ENCODE measurements around the gene VPS16. TPM values are rescaled to one million over a fixed set of nuclear protein-coding genes. Genes with fewer than 3 reads are reported as not detected.

VPS16 gene
- total and polyA plus RNA-seq, 2 of the 13 experiments (the other 11 are each of a cell fraction or from before 2014, with no cell fraction given), result 34.2 to 35.4 TPM

DNA sequence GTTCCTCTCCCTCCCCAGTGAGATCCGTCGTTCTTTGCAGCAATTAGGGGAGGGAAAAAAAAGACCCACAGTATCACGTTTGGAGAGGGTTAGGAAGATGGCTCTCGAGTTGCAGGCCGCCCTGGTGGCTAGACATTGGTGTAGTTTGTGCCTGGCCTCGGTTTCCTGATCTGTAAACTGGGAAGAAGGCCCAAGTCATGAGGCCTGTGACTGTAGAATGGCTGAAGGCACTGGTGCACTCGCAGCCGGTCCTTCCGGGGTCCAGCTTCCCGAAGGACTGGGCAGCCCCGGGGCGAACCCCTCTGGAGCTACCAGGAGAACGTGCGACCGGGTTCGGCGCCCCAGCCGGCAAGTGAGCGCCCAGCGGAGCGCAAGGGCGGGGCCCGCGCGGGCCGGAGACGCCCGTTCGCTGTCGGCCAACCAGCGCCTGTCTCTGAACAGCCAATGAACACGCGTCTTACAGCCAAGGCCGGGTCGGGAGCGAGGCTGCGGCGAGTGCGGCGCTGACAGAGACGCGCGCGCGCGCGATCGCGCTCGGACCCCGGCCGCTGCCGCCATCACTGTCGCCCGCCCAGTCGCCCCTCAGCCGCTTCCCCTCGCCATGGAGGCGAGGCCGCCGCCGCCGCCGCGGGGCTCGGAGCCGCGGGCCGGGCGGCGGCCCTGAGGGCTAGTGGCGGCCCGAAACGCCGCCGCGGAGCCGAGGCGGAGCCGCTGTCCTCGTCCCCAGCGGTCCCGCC is 32.6 kb downstream of the VPS16 start, which contains the start of gene PTPRA (continued):
- TF ChIP-seq, protein P1, sequence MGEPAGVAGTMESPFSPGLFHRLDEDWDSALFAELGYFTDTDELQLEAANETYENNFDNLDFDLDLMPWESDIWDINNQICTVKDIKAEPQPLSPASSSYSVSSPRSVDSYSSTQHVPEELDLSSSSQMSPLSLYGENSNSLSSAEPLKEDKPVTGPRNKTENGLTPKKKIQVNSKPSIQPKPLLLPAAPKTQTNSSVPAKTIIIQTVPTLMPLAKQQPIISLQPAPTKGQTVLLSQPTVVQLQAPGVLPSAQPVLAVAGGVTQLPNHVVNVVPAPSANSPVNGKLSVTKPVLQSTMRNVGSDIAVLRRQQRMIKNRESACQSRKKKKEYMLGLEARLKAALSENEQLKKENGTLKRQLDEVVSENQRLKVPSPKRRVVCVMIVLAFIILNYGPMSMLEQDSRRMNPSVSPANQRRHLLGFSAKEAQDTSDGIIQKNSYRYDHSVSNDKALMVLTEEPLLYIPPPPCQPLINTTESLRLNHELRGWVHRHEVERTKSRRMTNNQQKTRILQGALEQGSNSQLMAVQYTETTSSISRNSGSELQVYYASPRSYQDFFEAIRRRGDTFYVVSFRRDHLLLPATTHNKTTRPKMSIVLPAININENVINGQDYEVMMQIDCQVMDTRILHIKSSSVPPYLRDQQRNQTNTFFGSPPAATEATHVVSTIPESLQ (CRISPR knock-in tag; conservative IDR thresholded peaks at IDR 0.05), result peak; percentile 82; the same call in 1 of the 2 replicates
- TF ChIP-seq RARG (CRISPR knock-in tag; IDR thresholded peaks at IDR 0.05; ENCODE audit: low read depth), result no peak
- no peak; the same call in 1 of the 2 replicates for TF ChIP-seq ZFP37 (CRISPR knock-in tag; IDR thresholded peaks at IDR 0.05; ENCODE audit: borderline replicate concordance)
- TF ChIP-seq ZNF549 (CRISPR knock-in tag; IDR thresholded peaks at IDR 0.05), result no peak
- TF ChIP-seq KLF13 (CRISPR knock-in tag; IDR thresholded peaks at IDR 0.05), result peak; percentile 70; the same call in 1 of the 2 replicates
- TF ChIP-seq SUZ12 (IDR thresholded peaks at IDR 0.05; ENCODE audit: low read depth, low read length), result no peak
- no peak for TF ChIP-seq MATR3 (CRISPR knock-in tag; IDR thresholded peaks at IDR 0.05)
- TF ChIP-seq HOXA9 (CRISPR knock-in tag; IDR thresholded peaks at IDR 0.05; ENCODE audit: borderline replicate concordance), result no peak
- TF ChIP-seq REPIN1 (CRISPR knock-in tag; IDR thresholded peaks at IDR 0.05; ENCODE audit: borderline replicate concordance, low read depth), result 0 out of 2 replicates have a peak, but pooled peaks have one; percentile 73
- no peak for TF ChIP-seq NR2F1 (CRISPR knock-in tag; IDR thresholded peaks at IDR 0.05)
- TF ChIP-seq ONECUT2 (CRISPR knock-in tag; IDR thresholded peaks at IDR 0.05), result no peak
- peak; percentile 82; the same call in 1 of the 2 replicates for TF ChIP-seq MIER3 (CRISPR knock-in tag; IDR thresholded peaks at IDR 0.05; ENCODE audit: borderline replicate concordance)
- TF ChIP-seq KDM1A (CRISPR knock-in tag; IDR thresholded peaks at IDR 0.05), result peak; percentile 98
- 0 out of 2 replicates have a peak, but pooled peaks have one; percentile 75 for TF ChIP-seq ZNF615 (CRISPR knock-in tag; IDR thresholded peaks at IDR 0.05; ENCODE audit: borderline replicate concordance)
- TF ChIP-seq, protein P2, sequence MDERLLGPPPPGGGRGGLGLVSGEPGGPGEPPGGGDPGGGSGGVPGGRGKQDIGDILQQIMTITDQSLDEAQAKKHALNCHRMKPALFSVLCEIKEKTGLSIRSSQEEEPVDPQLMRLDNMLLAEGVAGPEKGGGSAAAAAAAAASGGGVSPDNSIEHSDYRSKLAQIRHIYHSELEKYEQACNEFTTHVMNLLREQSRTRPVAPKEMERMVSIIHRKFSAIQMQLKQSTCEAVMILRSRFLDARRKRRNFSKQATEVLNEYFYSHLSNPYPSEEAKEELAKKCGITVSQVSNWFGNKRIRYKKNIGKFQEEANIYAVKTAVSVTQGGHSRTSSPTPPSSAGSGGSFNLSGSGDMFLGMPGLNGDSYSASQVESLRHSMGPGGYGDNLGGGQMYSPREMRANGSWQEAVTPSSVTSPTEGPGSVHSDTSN (CRISPR knock-in tag; IDR thresholded peaks at IDR 0.05), result no peak
- TF ChIP-seq MEIS2 (CRISPR knock-in tag; IDR thresholded peaks at IDR 0.05), result peak; percentile 82; the same call in 1 of the 2 replicates
- TF ChIP-seq, protein P3, sequence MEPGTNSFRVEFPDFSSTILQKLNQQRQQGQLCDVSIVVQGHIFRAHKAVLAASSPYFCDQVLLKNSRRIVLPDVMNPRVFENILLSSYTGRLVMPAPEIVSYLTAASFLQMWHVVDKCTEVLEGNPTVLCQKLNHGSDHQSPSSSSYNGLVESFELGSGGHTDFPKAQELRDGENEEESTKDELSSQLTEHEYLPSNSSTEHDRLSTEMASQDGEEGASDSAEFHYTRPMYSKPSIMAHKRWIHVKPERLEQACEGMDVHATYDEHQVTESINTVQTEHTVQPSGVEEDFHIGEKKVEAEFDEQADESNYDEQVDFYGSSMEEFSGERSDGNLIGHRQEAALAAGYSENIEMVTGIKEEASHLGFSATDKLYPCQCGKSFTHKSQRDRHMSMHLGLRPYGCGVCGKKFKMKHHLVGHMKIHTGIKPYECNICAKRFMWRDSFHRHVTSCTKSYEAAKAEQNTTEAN (CRISPR knock-in tag; conservative IDR thresholded peaks at IDR 0.05), result no peak; the same call in 1 of the 2 replicates
- TF ChIP-seq, protein P4, sequence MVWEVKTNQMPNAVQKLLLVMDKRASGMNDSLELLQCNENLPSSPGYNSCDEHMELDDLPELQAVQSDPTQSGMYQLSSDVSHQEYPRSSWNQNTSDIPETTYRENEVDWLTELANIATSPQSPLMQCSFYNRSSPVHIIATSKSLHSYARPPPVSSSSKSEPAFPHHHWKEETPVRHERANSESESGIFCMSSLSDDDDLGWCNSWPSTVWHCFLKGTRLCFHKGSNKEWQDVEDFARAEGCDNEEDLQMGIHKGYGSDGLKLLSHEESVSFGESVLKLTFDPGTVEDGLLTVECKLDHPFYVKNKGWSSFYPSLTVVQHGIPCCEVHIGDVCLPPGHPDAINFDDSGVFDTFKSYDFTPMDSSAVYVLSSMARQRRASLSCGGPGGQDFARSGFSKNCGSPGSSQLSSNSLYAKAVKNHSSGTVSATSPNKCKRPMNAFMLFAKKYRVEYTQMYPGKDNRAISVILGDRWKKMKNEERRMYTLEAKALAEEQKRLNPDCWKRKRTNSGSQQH (CRISPR knock-in tag; IDR thresholded peaks at IDR 0.05; ENCODE audit: low read depth), result 0 out of 2 replicates have a peak, but pooled peaks have one; percentile 6
- peak; percentile 96 for TF ChIP-seq NCOA1 (CRISPR knock-in tag; IDR thresholded peaks at IDR 0.05)
- TF ChIP-seq, protein P5, sequence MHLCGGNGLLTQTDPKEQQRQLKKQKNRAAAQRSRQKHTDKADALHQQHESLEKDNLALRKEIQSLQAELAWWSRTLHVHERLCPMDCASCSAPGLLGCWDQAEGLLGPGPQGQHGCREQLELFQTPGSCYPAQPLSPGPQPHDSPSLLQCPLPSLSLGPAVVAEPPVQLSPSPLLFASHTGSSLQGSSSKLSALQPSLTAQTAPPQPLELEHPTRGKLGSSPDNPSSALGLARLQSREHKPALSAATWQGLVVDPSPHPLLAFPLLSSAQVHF (CRISPR knock-in tag; IDR thresholded peaks at IDR 0.05), result no peak; the same call in 1 of the 2 replicates
- peak; percentile 78 for TF ChIP-seq RCOR2 (CRISPR knock-in tag; IDR thresholded peaks at IDR 0.05)
- TF ChIP-seq SALL2 (CRISPR knock-in tag; IDR thresholded peaks at IDR 0.05), result no peak
- TF ChIP-seq PRPF4 (IDR thresholded peaks at IDR 0.05; ENCODE audit: low read depth, low read length, poor library complexity, severe bottlenecking), result peak; percentile 10

Measured in HepG2 (cell line).